Transverse colon (tissue), 4 donors: ENCODE measurements around the gene NDRG2.

Experiments
- POLR2A ChIP-seq: fragments of 450-650 bp; IDR thresholded peaks from one replicate; pipeline ENCODE4 v1.6.1; 2016; ENCODE audit warnings: antibody characterized with exemption, mild to moderate bottlenecking, moderate library complexity
- POLR2AphosphoS5 ChIP-seq, 3 donors: sonication (generic); formaldehyde crosslinking; IDR thresholded peaks; one replicate each; pipeline ENCODE4 v1.6.1; 2016; ENCODE audit warnings: antibody characterized with exemption in 3 of 3
- TF ChIP-seq, protein P1 (sequence below), 5 experiments: fragments of 200-600 bp in 3 of 5; fragments of 450-650 bp in 2 of 5; sonication (generic) in 3 of 5; IDR thresholded peaks; 1 replicate in 2 of 5; 2 replicates in 3 of 5; pipeline ENCODE4 v1.5.1; 2016 to 2017; ENCODE audit warnings: antibody characterized with exemption in 5 of 5, inconsistent platforms in 3 of 5, mild to moderate bottlenecking in 2 of 5, moderate library complexity in 1 of 5

DNA sequence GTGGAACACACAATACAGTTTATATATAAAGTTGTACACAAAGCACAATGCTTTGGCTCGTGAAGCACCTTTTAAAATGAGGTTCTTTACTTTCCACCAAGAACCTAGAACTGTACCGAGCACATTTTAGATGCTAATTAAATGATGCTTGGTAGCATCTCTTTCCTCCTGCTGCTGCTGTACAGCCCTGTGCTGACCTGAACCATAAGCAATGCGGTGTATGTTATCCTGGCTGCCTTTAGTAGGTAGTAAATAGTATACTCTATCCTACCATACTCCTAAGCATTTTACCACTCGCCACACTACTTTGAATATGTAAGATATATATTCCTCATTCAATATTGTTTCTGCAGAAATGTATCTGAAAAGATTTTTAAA, 29.9 kb upstream of the NDRG2 start:
- TF ChIP-seq, protein P1, sequence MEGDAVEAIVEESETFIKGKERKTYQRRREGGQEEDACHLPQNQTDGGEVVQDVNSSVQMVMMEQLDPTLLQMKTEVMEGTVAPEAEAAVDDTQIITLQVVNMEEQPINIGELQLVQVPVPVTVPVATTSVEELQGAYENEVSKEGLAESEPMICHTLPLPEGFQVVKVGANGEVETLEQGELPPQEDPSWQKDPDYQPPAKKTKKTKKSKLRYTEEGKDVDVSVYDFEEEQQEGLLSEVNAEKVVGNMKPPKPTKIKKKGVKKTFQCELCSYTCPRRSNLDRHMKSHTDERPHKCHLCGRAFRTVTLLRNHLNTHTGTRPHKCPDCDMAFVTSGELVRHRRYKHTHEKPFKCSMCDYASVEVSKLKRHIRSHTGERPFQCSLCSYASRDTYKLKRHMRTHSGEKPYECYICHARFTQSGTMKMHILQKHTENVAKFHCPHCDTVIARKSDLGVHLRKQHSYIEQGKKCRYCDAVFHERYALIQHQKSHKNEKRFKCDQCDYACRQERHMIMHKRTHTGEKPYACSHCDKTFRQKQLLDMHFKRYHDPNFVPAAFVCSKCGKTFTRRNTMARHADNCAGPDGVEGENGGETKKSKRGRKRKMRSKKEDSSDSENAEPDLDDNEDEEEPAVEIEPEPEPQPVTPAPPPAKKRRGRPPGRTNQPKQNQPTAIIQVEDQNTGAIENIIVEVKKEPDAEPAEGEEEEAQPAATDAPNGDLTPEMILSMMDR (IDR thresholded peaks at IDR 0.05) = no peak
- TF ChIP-seq POLR2A = no peak
- no peak for TF ChIP-seq POLR2AphosphoS5 (IDR thresholded peaks at IDR 0.05)
